ENCODE results near the gene ELAPOR2.
"Not testable (repeated sequence)": the region's sequence is repeated elsewhere in the genome, so short reads cannot be mapped to it uniquely, and the experiment has no call there.

- not testable (repeated sequence) for TF ChIP-seq TEAD4 (IDR thresholded peaks at IDR 0.05; ENCODE audit: borderline replicate concordance, insufficient read depth); USF2 (IDR thresholded peaks at IDR 0.05; ENCODE audit: borderline replicate concordance, low read depth, low read length); EP300 (IDR thresholded peaks at IDR 0.05; ENCODE audit: borderline replicate concordance in 1 of 2, low read depth in 1 of 2, low read length in 1 of 2); GABPA (IDR thresholded peaks at IDR 0.05; ENCODE audit: low read depth); NFIC (IDR thresholded peaks at IDR 0.05; ENCODE audit: borderline replicate concordance); POLR2AphosphoS5 (IDR thresholded peaks at IDR 0.05; ENCODE audit: low read depth, low read length); CHD2 (IDR thresholded peaks at IDR 0.05; ENCODE audit: low read length, partially characterized antibody)
- TF ChIP-seq, protein P1, sequence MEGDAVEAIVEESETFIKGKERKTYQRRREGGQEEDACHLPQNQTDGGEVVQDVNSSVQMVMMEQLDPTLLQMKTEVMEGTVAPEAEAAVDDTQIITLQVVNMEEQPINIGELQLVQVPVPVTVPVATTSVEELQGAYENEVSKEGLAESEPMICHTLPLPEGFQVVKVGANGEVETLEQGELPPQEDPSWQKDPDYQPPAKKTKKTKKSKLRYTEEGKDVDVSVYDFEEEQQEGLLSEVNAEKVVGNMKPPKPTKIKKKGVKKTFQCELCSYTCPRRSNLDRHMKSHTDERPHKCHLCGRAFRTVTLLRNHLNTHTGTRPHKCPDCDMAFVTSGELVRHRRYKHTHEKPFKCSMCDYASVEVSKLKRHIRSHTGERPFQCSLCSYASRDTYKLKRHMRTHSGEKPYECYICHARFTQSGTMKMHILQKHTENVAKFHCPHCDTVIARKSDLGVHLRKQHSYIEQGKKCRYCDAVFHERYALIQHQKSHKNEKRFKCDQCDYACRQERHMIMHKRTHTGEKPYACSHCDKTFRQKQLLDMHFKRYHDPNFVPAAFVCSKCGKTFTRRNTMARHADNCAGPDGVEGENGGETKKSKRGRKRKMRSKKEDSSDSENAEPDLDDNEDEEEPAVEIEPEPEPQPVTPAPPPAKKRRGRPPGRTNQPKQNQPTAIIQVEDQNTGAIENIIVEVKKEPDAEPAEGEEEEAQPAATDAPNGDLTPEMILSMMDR (IDR thresholded peaks at IDR 0.05), result not testable (repeated sequence)
Observed at GRCh38 chr7:87041586-87041985, 17.9 kb downstream of the ELAPOR2 start.

Data from SK-N-SH (cell line).